GM12873 (cell line): ENCODE results near the gene UBR3.

Experiments
- TF ChIP-seq, protein P1 (sequence below): IDR thresholded peaks from 2 replicates; pipeline ENCODE4 v1.5.1; 2012; ENCODE audit warnings: low read depth, mild to moderate bottlenecking, moderate library complexity, low read length, control low read depth; ENCODE audit not compliant: insufficient read depth; ENCODE audit errors: missing control alignments

UBR3 gene

DNA sequence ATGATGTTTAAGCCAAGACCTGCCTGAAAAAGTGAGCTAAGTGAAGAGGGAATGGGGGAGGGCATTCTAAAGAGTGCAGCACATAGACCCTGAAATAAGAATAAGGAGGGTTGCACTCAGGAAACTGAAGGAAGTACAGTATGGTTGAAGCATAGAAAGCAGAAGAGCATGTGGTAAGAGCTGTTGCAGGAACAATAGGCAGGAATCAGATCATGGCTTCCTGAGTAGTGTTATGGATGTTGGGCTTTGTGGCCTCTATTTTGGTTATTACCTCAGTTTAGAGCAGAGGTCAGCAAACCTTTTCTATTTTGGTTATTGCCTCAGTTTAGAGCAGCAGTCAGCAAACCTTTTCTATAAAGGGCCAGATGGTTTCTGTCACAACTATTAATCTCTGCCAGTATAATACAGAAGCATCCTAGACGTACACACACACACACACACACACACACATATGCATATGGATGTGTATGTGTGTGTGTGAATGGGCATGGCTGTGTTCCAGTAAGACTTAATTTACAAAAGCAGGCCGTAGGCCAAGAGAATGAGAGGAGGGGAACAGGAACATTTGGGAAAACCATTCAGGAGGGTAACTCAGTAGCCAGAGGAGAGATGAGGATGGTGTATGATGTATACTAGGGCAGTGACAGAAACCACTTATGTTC is 259.6 kb downstream of the UBR3 start:
- TF ChIP-seq, protein P1, sequence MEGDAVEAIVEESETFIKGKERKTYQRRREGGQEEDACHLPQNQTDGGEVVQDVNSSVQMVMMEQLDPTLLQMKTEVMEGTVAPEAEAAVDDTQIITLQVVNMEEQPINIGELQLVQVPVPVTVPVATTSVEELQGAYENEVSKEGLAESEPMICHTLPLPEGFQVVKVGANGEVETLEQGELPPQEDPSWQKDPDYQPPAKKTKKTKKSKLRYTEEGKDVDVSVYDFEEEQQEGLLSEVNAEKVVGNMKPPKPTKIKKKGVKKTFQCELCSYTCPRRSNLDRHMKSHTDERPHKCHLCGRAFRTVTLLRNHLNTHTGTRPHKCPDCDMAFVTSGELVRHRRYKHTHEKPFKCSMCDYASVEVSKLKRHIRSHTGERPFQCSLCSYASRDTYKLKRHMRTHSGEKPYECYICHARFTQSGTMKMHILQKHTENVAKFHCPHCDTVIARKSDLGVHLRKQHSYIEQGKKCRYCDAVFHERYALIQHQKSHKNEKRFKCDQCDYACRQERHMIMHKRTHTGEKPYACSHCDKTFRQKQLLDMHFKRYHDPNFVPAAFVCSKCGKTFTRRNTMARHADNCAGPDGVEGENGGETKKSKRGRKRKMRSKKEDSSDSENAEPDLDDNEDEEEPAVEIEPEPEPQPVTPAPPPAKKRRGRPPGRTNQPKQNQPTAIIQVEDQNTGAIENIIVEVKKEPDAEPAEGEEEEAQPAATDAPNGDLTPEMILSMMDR = no peak

DNA sequence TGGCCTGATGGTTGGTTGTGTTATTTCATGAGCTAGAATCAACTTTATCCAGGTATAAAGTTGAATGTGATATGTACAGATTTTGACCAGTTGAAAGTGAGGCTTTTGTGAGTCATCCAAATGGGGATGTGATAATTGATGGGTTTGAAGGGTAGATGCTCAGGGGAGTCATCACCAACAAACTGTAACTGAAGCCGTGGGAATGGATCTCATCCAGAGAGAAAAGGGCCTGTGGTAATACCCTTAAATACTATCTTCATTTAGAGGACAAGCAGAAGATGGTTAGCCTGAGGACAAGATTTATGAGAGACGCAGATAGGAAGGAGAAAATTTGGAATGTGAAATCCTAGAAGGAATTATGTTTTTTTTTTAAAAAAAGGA is 260.1 kb downstream of the UBR3 start:
- TF ChIP-seq, protein P1 = no peak

DNA sequence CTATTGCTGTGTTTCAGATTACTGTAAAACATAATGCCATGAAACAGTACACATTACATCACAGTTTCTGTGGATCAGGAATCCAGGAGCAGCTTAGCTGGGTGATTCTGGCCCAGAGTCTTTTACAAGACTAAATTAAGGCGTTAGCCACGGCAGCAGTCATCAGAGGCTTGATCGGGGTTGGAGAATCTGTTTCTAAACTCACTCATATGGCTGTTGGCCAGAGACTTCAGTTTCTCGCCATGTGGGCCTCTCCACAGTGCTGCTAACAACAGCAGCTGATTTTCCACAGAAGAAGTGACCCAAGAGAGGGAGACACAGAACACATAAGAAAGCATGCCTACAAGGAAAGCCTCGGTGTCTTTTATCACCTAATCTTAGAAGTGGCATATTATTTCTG is 261.5 kb downstream of the UBR3 start:
- TF ChIP-seq, protein P1 = no peak

DNA sequence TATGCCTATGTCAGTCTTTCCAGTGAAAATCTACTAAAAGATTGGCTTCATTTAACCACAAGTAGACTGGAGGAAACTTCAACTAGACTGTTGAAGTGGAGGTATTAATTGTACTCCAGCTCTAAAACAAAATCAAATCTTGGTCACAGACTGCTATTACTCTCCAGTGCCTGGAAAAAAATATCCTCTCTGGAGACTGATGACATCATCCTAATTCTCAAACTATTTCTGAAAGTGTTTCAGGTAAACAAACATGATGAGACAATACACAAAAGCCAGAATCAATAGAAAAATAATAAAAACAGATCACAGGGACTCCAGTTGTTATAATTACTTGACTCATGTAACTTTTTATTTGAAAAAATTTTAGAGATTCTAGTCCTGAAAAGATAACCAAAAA is 263.0 kb downstream of the UBR3 start:
- TF ChIP-seq, protein P1 = no peak

DNA sequence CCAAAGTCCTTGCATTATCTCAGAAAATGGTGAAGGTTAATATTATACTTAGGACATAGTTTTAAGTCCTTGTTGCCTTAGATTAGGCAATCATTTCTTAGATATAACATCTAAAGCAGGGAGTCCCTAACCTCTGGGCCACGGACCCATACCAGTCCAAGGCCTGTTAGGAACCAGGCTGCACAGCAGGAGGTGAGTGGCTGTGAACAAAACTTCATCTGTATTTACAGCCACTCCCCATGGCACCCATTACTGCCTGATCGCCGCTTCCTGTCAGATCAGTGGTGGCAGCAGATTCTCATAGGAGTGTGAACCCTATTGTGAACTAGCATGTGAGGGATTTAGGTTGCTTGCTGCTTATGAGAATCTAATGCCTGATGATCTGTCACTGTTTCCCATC is 264.2 kb downstream of the UBR3 start:
- TF ChIP-seq, protein P1 = no peak

DNA sequence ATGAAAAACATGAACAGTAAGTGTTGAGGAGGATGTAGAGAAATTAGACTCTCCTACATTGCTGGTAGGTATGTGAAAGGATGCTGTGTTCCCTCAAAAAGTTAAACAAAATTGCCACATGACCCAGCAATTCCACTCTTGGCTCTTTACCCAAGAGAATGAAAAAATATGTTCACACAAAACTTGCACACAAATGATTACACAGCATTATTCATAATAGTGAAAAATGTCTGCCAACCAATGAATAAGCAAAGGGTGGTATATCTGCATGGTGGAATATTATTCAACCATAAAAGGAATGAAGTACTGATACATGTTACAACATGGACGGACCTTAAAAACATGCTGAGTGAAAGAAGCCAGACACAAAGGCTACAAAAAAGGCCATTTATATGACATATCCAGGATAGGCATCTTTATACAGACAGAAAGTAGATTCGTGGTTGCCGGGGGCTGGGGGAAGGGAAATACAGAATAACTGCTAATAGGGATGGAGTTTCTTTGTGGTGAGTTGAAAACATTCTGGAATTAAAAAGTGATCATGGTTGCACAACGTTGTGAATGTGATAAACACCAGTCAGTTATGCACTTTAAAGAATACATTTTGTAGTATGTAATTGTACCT is 265.3 kb downstream of the UBR3 start:
- TF ChIP-seq, protein P1 = no peak

DNA sequence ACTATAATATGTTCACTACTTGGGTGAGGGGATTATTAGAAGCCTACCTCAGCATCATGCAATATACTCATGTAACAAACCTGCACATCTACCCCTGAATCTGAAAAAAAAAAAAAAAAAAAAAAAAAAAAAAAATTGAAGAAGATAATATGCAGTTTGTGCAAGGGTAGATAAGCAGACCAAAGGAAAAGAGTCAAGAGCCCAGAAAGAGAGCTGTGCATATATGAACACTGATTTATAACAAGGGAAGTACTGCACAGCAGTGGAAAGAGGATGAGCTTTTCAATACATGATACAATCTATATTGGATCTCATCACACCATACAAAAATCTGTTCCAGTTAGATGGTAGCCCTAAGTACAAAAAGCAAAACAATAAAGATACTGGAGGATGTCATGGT is 268.1 kb downstream of the UBR3 start:
- TF ChIP-seq, protein P1 = no peak
